Testis (tissue), 3 donors: ENCODE measurements around the gene OSBPL5. TPM values are rescaled to one million over a fixed set of nuclear protein-coding genes. Genes with fewer than 3 reads are reported as not detected.

Source experiments
- DNase-seq: peaks from one replicate; pipeline ENCODE4 v3.0.0-alpha.2; 2019
- H3K27ac ChIP-seq, 2 donors: fragments of 200-600 bp; sonication (generic); one replicate each; pipeline ENCODE4 v1.5.1; 2019
- H3K27me3 ChIP-seq: fragments of 200-600 bp; sonication (generic); one replicate; pipeline ENCODE4 v1.5.1; 2019
- H3K36me3 ChIP-seq: fragments of 200-600 bp; sonication (generic); one replicate; pipeline ENCODE4 v1.5.1; 2017; ENCODE audit warnings: low read depth; ENCODE audit errors: missing control alignments
- H3K4me1 ChIP-seq: fragments of 200-600 bp; sonication (generic); one replicate; pipeline ENCODE4 v1.5.1; 2019
- H3K4me3 ChIP-seq, 2 donors: fragments of 200-600 bp; sonication (generic); one replicate each; pipeline ENCODE4 v1.5.1; 2017 to 2019
- H3K9me3 ChIP-seq: fragments of 200-600 bp; sonication (generic); one replicate; pipeline ENCODE4 v1.5.1; 2017
- CTCF ChIP-seq, 3 experiments: fragments of 450-650 bp in 2 of 3; fragments of 200-600 bp in 1 of 3; sonication (generic) in 1 of 3; IDR thresholded peaks; one replicate each; pipeline ENCODE4 v1.5.1; 2016 to 2019; ENCODE audit warnings: antibody characterized with exemption in 3 of 3, mild to moderate bottlenecking in 2 of 3, moderate library complexity in 1 of 3
- POLR2A ChIP-seq: fragments of 450-650 bp; IDR thresholded peaks from one replicate; pipeline ENCODE4 v1.6.1; 2017; ENCODE audit warnings: antibody characterized with exemption, mild to moderate bottlenecking, moderate library complexity
- WGBS, 2 donors: methylation state at CpG; one replicate each; pipeline ENCODE4 v1.1.5; 2018; 5-methylcytosine and 5-hydroxymethylcytosine counted together
- intact Hi-C: fragments of 100-400 bp; cut with DNase I; formaldehyde crosslinking; loops from one replicate; pipeline ENCODE4 v1.15.1; 2023; ENCODE audit warnings: low total_unique reads
- polyA plus RNA-seq: library from polyadenylated mRNA; stranded (reverse); fragments of 350-450 nt; fragmentation: Illumina TruSeq; extraction: RNeasy Lipid Tissue Mini Kit (QIAGEN cat#74804); gene quantifications from one replicate; pipeline ENCODE4 v1.2.3, GENCODE V29; 2014; ENCODE audit warnings: low read depth, low replicate concordance; ENCODE audit not compliant: insufficient read depth
- total RNA-seq, 2 donors: library from RNA; depleted of rRNA; stranded (reverse); fragments of >200 nt; gene quantifications; one replicate each; pipeline ENCODE4 v1.2.3, GENCODE V29; 2016

OSBPL5 gene
- total and polyA plus RNA-seq, 3 donors from 2014 or later = 8.9 to 18.1 (median 13.2) TPM

GRCh38 chr11:3049430-3050243 lies 115.5 kb downstream of the OSBPL5 start:
- no peaks in the 10 kb centered on the region for H3K27me3 ChIP-seq
- no peaks in the 10 kb centered on the region for H3K4me1 ChIP-seq
- no peak overlapping the region for H3K27ac ChIP-seq
- intact Hi-C loops = no loop called here
- no peak for TF ChIP-seq POLR2A
- no peak for TF ChIP-seq CTCF (IDR thresholded peaks at IDR 0.05)
- DNase-seq = peak; percentile 29
- no peaks in the 10 kb centered on the region for H3K9me3 ChIP-seq
- no peaks in the 10 kb centered on the region for H3K36me3 ChIP-seq
- H3K4me3 ChIP-seq = no peak overlapping the region
- WGBS, 2 donors = 73 to 86% methylated on average over 13 to 18 of the region's 18 CpGs

- Histone ChIP-seq H3K4me1 (no peaks in the 10 kb centered on the region), H3K36me3 (no peaks in the 10 kb centered on the region), H3K9me3 (no peaks in the 10 kb centered on the region), H3K4me3 (no peak overlapping the region), H3K27me3 (no peaks in the 10 kb centered on the region), H3K27ac (no peak overlapping the region)
- DNase-seq = no peak
- intact Hi-C loops = no loop called here
- TF ChIP-seq POLR2A (no peak), CTCF (IDR thresholded peaks at IDR 0.05) (no peak)
- WGBS, 2 donors = 86 to 94% methylated on average over 4 to 16 of the region's 16 CpGs
Observed at GRCh38 chr11:3047637-3048036, 117.5 kb downstream of the OSBPL5 start.

GRCh38 chr11:3046641-3047040 lies 118.5 kb downstream of the OSBPL5 start:
- DNase-seq = no peak
- H3K9me3 ChIP-seq = no peaks in the 10 kb centered on the region
- no peaks in the 10 kb centered on the region for H3K27me3 ChIP-seq
- WGBS, 2 donors = 89 to 97% methylated on average over 8 of the region's 8 CpGs
- intact Hi-C loops = no loop called here
- H3K36me3 ChIP-seq = no peaks in the 10 kb centered on the region
- no peaks in the 10 kb centered on the region for H3K4me1 ChIP-seq
- TF ChIP-seq POLR2A (no peak), CTCF (IDR thresholded peaks at IDR 0.05) (no peak)
- no peak overlapping the region for H3K4me3 ChIP-seq
- H3K27ac ChIP-seq = no peak overlapping the region

GRCh38 chr11:3046190-3046589 lies 118.9 kb downstream of the OSBPL5 start:
- no peak for TF ChIP-seq POLR2A
- TF ChIP-seq CTCF (IDR thresholded peaks at IDR 0.05) = no peak
- Histone ChIP-seq H3K36me3 (no peaks in the 10 kb centered on the region), H3K4me1 (no peaks in the 10 kb centered on the region), H3K27me3 (no peaks in the 10 kb centered on the region), H3K4me3 (no peak overlapping the region), H3K9me3 (no peaks in the 10 kb centered on the region), H3K27ac (no peak overlapping the region)
- intact Hi-C loops = no loop called here
- DNase-seq = no peak
- WGBS, 2 donors = 83 to 86% methylated on average over 4 to 12 of the region's 12 CpGs

- 82 to 94% methylated on average over 10 to 12 of the region's 12 CpGs for WGBS, 2 donors
- Histone ChIP-seq H3K4me1 (no peaks in the 10 kb centered on the region), H3K36me3 (no peaks in the 10 kb centered on the region), H3K27me3 (no peaks in the 10 kb centered on the region), H3K9me3 (no peaks in the 10 kb centered on the region), H3K27ac (no peak overlapping the region), H3K4me3 (no peak overlapping the region)
- DNase-seq = no peak
- TF ChIP-seq POLR2A = no peak
- no peak for TF ChIP-seq CTCF (IDR thresholded peaks at IDR 0.05)
- intact Hi-C loops = no loop called here
Observed at GRCh38 chr11:3044915-3045314, 120.2 kb downstream of the OSBPL5 start.
